Activated CD8-positive, alpha-beta memory T cell treated with anti-CD3 and anti-CD28 coated beads for 48 hours (primary cell): ENCODE measurements around the gene FAM81B.

Experiments used
- DNase-seq, 3 experiments: peaks; one replicate each; pipeline ENCODE4 v3.0.0-alpha.2; 2020; ENCODE audit warnings: low read depth in 2 of 3, low spot score in 2 of 3

The FAM81B gene

DNA sequence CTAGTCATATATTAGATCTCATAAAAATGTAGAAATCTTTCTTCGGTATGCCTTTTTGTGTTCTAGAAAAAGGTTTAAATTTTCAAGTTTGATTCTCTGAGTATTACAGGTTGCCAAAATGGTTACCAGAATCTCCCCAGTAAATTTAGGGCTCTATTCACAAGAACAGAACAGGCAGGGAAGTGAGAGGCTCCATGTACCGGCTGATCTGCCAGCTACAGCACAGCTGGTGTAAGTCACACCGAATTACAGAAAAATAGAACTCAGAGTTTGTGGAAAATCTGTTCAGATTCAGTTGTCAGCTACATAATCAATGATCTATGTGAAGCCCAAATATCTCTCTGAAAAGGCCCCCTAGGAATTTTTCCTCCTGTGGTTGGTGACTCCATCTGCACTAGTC, 10.5 kb downstream of the FAM81B start:
- DNase-seq, result no peak

DNA sequence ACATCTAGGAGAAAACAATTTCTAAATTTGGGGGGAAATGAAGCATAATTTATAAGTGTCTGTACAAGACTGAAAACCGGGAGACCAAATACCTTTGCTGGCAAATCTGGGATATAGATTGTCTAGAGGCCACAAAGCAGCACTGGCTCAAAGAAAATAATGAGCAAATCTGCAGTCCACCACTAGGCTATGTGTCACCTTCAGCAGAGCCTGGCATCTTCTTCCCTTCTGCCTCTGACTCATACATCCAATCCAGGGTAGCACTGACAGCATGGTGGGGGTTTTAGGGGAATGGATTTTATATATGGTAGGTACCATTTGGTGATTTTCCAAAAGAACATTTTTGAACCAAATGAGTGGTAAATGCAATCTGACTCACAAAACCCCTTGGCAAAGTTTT, 12.8 kb downstream of the FAM81B start:
- no peak for DNase-seq

DNA sequence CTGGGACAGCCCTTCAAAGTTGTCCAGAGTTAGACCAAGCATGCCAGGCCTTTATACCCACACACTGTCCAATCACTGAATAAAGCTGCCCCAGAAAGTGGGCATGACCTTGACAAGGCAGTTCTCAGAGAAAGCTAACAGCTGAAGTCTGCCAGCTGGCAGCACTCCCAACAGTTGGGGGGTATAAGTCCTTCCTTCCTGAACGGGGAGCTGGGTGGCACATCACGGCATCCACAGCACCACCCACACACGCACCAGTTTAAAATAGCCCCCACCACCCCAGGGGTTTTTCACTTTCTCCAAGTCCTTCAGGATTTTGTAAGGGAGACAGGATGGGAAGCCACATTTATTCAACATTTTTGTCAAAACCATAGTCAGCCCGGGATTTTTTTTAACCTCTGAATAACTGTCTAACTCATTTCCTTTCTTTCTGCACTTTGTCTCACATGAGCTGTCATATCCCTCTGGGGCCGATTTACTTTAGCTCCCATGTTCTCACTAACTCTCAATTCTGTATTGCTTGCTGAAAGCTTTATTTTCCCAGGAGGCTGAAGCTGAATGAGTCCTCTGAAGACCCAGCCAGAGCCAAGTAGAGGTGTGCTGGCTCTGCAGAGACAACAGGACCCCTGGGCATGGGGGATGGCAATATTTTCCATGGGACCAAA, 15.4 kb downstream of the FAM81B start:
- DNase-seq, result no peak

DNA sequence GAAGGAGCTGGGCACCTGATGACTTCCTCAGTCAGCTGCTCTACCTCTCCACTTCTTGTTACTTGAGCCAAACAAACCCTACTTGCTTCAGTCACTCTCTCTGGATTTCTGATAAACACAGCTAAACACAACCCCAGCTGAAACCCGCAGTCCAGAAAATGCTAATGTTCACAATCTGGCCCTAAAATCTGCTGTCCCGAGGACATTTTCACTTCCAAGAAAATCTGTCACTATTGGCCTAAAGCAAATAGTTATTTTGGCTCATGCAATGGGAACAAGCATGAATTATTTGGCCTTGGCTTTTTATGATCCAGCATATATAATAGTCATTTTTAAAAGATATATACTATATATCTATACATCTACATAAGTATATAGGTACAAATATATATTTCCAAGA, 19.1 kb downstream of the FAM81B start:
- DNase-seq, result no peak

DNA sequence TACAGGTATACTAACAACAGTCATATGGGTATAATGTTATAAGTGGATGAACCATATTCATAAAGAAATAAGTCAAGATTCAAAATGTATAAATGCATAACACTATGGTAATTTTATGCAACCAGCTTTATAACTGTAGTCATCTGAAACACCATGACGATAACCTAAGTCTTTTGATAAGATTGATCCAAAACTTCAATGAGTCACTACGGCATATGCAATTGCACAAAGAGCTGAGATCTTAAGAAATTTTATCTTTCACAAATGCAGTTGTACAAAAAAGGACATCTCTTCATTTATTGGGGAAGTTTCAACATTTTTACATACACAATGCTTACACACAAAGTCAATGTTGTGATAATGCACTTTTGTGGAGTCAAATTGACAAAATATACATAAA, 20.3 kb downstream of the FAM81B start:
- no peak for DNase-seq

DNA sequence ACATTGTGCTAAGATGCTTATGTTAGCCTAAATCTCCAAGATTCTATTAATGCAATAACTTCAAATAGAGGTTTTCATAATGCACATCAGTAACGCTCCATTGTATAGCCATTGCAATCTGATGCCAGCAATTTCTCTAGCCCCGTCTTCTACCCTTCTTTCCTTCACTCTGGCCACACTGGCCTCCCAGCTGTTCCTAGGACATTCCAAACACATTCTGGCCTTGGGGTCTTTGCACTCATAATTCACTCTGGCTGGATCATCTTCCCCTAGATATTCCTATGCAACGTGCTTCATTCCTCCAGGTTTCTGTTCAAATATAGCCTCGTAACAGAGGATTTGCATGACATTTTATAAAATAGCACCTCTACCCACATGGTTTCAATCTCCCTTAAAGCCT, 23.3 kb downstream of the FAM81B start:
- DNase-seq, result no peak

DNA sequence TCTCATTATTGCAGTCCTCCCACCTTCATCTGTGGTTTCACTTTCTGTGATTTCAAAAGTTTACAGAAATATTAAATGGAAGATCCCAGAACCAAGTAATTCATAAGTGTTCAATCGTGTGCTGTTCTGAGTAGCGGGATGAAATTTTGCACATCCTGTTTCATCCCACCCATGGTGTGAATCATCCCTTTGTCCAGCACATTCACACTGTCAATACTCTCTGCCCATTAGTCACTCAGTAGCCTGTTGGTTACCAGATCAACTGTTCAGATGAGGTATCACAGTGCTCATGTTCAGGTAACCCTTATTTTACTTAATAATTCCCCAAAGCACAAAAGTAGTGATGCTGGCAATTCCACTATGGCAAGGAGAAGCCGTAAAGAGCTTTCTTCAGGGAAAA, 26.8 kb downstream of the FAM81B start:
- DNase-seq, result no peak

DNA sequence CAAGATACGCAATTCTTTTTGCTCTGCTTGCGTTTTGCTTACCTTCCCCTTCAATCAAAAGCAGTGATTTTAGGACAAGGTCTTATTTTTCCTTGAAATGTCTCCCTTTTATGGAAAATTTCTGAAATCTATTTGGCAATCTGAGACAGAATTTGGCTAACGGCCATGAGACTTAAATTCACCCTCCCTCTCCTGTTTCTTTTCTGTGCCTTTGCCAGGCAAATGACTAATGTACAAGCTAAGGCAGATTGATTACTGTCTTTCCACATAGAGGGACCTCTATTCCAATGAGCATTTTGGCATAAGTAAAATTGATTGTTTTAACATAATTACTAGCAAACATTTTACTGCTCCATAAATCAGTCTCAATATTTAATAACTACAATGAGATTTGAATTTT, 31.7 kb downstream of the FAM81B start:
- DNase-seq, result no peak

DNA sequence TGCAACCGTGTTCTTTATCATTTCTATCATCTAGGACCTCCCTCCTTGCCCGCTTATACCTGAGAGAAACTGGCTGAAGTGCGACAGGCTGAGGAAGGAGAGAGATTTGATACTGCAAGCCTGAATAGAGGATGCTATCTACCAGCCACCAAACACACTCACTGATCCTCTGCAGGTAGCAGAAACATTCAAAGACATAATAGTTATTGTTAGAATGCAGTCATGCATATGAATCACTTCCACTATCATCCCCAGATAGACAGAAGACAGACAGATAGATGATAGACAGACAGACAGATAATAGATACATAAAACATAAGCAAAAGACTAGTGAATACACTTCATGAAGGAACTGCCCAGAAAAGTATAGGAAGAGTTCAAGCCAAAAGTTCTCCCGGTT, 32.9 kb downstream of the FAM81B start:
- no peak for DNase-seq

DNA sequence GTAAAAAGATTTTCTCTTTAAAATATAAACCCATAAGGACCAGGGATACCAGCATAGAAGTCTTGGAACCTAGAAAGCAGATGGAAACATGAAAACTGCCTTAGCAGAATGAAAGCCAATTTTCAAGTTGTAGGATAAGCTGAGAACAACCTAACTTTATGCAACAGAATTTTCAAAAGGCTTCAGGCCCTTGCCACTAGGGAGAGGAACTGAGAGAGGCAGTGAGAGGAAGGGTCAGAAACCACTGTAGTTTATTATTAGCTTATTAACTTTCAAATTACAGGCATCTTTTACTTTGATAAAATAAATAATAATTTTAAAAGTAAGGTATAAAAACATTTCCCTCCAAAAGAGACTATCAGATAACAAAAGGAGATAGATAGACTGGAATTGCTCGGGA, 33.4 kb downstream of the FAM81B start:
- DNase-seq, result no peak

DNA sequence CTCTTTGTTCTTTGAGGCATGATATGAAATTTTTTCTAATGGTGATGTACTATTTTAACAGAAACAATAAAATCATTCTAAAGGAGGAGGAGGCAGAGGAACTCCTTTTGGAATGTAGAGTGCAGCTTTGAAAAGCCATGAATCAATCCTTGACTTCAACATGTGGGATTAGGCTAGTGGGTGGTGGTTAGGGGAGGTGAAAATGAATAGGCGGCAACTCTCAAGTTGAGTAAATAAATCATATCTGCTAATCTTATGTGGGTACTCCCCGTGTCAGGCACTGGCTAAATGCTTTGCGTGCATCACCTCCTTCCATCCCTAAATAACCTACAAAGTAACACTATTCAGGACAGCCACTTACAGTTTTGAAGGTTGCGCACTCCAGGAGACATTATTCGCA, 35.1 kb downstream of the FAM81B start:
- no peak for DNase-seq

DNA sequence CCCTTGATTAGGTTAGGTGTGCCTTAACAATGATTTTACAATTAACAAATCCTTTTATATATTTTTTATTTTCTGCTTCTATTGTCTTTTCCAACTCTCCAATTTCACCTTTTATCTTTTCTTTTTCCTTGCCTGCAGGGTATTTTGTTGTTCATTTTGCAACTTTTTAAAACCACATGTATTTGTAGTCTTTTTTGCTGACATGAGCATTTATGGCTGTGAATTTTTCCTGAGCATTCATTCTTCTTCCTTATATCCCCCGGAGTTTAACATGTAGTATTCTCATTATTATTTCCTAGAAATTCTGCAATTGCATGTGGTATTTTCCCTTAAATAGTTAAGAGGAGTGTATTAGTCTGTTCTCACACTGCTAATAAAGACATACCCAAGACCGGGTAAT, 41.6 kb downstream of the FAM81B start:
- DNase-seq, result no peak

DNA sequence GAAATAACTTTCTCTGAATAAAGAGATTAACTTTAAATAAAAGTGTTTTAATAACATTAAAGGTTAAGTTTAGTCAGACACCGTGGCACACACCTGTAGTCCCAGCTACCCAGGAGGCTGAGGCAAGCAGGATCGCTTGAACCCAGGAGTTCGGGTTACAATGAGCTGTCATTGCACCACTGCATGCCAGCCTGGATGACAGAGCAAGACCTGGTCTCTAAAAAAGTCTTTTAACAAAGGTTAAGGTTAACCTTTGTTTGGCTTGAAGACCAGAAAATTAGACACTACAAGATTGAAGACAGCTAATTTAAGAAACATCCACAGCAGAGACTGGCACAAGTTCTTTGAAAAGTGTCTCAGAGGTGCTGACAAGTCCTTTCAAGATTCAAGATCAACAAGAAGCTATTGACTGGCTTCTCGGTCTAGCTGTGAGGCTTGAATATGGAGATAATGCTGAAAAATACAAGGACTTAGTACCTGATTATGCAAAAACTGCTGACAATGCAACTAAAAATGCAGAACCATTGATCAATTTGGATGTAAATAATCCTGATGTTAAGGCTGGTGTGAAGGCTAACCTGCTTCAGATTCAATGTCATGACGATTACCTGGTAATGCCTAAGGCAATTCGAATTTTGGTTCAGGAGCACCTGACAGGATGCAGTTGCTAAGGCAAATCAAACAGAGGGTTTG, 48.8 kb downstream of the FAM81B start:
- DNase-seq, result no peak

DNA sequence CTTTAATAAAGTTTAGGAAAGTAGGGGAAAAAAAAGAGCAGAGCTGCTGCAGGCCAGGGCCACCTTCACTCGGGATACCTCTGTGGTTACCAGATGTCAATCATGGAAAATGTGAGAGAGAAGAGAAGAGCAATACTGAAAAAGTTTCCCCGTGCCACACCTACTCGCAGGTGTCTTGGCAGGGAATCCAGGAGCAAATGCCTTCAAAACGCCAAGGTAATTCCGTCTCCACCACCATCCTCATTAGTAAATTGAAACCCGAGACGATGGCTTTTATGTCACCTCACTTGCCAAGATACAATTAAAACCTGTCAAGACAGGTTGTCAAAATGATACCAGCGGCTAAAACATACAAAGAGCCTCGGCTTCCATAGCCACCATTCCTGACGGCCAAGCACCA, 49.7 kb downstream of the FAM81B start:
- no peak for DNase-seq

DNA sequence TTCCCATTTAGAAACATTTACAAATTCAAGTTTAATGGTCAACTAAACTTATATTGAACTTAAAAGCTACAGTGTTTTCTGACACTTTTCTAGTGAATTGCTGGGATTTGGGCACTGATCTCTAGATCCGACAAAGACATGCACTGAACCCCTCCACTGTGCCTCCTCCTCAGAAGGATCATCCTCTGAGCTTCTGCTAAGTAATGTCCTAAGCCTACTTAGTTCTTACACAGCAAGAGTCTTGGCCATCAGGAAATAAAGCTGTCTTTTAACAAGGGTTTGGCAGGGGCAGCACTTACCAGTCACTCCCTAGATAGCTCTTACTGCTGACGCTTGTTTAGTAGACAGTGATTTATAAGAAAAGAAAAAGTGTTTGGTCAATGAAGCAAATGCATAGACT, 50.5 kb downstream of the FAM81B start:
- DNase-seq, result no peak

DNA sequence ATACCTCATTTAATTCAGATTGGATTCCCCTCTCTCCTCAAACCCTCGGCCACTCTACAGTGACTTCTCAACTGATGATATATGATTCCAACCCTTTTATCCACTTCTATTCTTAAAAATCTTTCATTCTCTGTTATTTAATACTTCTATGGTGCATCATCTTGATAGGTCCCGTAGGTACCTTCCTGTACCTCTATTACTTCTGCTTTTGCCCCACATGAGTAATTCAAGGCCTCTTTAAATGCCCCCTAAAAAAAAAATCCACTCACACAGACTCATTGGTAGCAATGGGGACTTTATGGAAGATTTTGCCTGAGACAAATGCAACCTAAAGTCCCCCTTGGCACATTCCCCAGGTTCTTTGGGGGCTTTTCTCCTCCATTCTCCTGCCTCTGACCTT, 54.3 kb downstream of the FAM81B start:
- DNase-seq, result no peak

DNA sequence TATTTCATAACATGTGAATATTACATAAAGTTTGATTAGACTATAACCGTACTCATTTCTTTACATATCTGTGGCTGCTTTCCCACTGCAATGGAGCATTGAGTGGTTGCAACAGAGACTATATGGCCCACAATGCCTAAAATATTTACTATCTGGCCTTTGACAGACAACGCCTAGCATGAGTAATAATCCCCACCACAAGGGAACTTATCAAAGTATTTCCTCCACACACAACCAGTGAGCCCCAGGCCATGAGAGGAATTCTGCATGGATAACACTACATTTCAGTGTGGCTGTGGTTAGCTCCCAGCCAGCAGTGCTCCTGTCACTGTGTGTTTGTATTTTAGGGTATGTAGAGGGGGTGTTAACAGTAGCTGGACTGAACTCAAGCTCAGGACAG, 54.8 kb downstream of the FAM81B start:
- no peak for DNase-seq

DNA sequence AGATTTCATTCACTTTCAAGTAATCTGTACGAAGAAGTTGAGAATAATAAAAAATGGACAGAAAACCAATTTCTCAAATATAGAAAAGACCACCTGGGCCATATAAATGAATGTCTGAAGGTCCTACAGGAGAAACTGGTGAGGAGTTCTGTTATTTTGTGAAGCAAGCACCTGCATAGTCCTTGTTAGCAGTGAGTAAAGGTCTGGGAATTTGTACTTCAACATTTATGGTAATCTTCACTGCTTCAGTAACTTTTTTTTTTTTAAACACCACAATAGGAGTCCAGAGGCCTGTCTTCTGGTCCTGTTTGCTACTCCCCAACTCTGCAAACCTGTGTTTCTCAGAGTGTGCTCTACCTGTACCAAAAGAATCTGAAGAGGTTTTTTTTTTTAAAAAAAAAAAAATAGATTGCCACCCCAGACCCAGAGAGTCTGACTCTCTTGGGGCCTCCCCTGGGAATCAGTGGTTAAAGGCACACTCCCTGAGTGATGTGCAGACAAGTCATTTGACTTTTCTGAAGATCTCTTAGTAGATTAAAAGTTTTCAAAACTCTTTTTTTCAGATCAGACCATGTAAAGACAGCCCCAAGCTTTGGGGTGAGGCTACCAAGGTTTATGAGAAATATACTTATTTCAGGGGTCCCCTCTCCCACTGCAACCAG, 55.5 kb downstream of the FAM81B start:
- DNase-seq, result no peak

DNA sequence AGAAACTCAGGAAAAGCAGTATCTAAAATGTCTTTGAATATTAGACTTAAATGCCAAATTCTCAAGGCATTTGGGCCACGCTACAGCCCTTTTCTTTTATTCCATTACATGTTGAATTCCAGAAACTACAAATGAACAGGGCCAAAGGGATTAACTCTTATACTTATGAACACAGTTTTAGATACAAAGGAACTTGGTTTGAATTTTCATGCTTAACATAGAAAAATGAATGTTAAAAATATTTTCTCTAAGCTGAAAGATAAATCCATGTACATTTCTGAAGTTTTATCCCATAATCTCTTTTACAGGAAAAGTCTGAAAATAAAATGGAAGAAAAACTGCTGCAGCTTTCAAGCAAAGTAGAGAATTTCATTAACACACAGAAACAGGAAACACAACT, 56.8 kb downstream of the FAM81B start:
- no peak for DNase-seq

DNA sequence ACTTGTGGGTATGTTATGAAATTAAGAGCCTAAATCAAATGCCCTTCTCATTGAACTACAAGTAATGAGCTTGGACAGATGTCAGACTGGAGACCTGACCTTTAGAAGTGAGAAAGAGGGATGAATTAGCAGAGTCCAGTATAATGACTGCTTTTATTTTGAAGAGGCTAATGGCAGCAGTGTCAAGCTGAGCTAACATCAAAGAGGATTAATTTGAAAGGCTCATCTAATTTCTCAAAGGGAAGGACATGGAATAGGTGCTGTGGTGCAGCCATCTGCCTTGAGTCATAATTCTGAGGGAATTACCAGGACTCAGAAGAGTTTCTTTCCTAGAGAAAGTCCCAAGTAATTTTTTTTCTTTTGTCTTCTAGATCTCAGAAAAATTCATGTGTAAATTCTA, 57.6 kb downstream of the FAM81B start:
- DNase-seq, result no peak

DNA sequence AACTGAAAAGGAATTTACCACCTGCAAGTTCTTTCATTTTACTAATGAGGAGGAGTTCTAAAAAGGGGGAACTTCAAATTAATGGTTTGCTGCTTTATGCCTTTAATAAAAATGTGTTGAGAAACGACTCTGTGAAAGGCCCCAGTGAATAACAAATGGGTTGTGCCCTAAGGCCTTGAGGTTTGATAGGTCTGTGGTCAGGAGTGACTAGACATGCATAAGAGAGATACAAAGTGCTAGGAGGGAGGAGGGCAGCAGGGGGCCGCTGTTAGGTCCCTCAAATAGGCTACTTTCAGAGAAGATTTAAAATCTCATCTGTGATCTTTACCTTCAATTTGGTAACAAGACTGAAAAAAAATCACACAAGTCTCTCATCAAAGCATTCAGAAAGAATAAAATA, 58.3 kb downstream of the FAM81B start:
- DNase-seq, result no peak

DNA sequence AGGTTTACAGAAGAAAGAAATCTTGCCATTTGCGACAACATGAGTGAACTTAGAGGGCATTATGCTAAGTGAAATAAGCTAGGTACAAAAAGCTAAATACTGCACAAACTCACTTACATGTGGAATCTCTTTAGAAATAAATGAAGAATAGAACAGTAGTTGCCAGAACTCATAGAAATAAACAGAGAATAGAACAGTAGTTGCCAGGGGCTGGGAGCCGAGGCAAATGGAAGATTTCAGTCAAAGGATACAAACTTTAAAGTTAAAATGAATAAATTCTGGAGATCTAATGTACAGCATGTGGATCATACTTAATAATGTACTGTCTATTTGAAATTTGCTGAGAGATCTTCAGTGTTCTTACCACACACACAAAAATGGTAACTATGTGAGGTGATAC, 63.4 kb downstream of the FAM81B start:
- no peak for DNase-seq

DNA sequence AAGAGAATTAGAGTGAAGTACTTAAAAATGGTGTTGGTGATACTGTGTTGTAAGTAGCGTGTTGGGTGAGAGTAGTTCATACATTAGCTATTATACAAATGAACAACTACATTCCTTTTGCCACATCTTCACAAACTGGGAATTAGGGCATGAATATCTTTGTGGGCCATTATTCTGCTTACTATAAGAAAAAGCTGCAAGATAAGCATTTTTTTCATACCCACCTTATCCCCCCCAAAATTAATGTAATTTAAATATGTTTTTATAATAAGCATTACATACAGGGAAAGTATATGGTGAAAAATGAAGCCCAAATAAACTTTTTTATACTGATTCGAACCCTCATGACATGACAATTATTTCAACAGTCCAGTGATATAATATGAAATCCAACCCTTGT, 69.5 kb downstream of the FAM81B start:
- DNase-seq, result no peak
